ENCODE results near the gene PNMA1. TPM values are rescaled to one million over a fixed set of nuclear protein-coding genes. Genes with fewer than 3 reads are reported as not detected.

Gene PNMA1
- total and polyA plus RNA-seq, 2 donors (not counting 1 experiment from before 2014, with no cell fraction given) = 9.5 to 31.6 TPM

DNA sequence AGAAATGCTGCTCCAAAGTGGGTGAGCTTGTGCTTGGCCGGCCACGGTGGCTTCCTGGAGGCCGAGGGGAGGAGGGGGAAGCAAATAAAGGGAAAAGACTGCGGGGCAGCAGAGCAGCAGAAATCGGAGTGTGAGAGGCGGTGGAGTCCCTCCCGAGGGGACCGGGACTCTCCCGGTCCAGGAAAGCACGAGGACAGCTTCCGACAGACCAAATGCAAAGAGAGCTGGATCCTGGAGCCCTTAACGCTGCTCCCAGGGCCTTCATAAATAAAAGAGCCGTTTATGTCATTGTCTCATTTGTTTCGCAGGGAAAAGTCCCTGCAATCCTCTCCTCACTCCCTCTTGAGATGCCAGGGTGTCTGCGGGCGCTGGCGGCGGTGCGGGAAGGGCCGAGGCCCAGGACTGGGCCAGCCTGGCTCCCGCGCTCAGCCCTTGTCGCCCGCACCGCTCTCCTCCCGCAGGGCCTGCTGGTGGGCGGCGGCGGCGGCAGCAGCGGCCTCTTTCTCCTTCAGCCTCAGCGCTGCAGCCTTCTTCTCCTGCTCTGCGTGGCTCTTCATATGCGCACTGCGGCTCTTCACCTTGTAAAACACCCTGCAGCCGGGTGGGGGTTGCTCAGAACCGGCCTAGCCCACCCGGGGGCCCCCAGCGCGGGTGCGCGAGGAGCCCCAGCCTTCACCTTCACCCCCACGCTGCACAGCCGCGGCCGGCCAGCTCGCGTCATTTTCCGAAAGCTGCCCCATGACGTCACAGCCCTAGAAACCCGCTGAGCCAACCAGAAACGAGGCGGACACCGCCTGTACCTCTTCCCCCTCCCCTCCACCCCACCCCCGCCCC, 4.5 kb upstream of the PNMA1 start:
- POLR2A ChIA-PET = no interaction called here
- no peak overlapping the region for H3K27ac Mint-ChIP-seq
- H3K9me3 Mint-ChIP-seq (ENCODE audit: insufficient read depth) = no peaks in the 10 kb centered on the region
- no peak overlapping the region for H3K4me2 ChIP-seq (replicated peaks; ENCODE audit: low read depth, low read length, poor library complexity, severe bottlenecking)
- WGBS (ENCODE audit: insufficient coverage) = 98% methylated on average over 49 of the region's 55 CpGs
- H3K27ac ChIP-seq (ENCODE audit: low read length in 2 of 2) = no peak overlapping the region
- no peaks in the 10 kb centered on the region for H3K9me3 ChIP-seq (ENCODE audit: control extremely low read depth in 1 of 3, control insufficient read depth in 2 of 3, insufficient read depth in 1 of 3, low read length in 2 of 3)
- no peak overlapping the region for H3K9ac ChIP-seq (ENCODE audit: low read length)
- no peak for TF ChIP-seq EZH2 (IDR thresholded peaks at IDR 0.05; ENCODE audit: borderline replicate concordance, insufficient read depth, low read depth, low read length, poor library complexity, severe bottlenecking)
- TF ChIP-seq CTCF (IDR thresholded peaks at IDR 0.05) = no peak
- no peak overlapping the region for H3K4me3 Mint-ChIP-seq
- no peak overlapping the region for H2AFZ ChIP-seq (ENCODE audit: insufficient read depth, low read depth, low read length, poor library complexity, severe bottlenecking)
- peaks cover 21% of the 10 kb centered on the region for H4K20me1 ChIP-seq (ENCODE audit: control insufficient read depth, insufficient read depth, low read length, poor library complexity, severe bottlenecking)
- H3K4me1 ChIP-seq (ENCODE audit: control insufficient read depth in 2 of 2, insufficient read depth in 2 of 2, low read length in 2 of 2) = peaks cover 0 to 4% of the 10 kb centered on the region in 2 donors
- no peaks in the 10 kb centered on the region for H3K27me3 ChIP-seq (replicated peaks in 1 of 4; ENCODE audit: control extremely low read depth in 1 of 4, control insufficient read depth in 3 of 4, insufficient read depth in 4 of 4, low read length in 3 of 4)
- no peak overlapping the region for H3K4me3 ChIP-seq (ENCODE audit: control extremely low read depth in 1 of 5, extremely low read depth in 1 of 5, insufficient read depth in 1 of 5, low read depth in 2 of 5, low read length in 4 of 5)
- peaks cover 3 to 69% of the 10 kb centered on the region in 2 experiments for H3K36me3 ChIP-seq (replicated peaks in 1 of 2; ENCODE audit: control extremely low read depth in 1 of 2, control insufficient read depth in 1 of 2, extremely low read depth in 1 of 2, insufficient read depth in 2 of 2, low read length in 1 of 2)
- CTCF ChIA-PET = interaction anchor here (3.7 kb wide), 1 partner anchor 10 kb away, joined by 25 read pairs; no protein-coding TSS in a partner anchor
- H3K27me3 Mint-ChIP-seq = no peaks in the 10 kb centered on the region
- intact Hi-C loops (cut with micrococcal nuclease) = no loop called here
- ATAC-seq (ENCODE audit: low read depth) = no peak
- no peak for DNase-seq
- no peaks in the 10 kb centered on the region for H3K79me2 ChIP-seq (ENCODE audit: control insufficient read depth, insufficient read depth, low read length)
- H3K4me1 Mint-ChIP-seq = peaks cover 4% of the 10 kb centered on the region
